Bronchial epithelial cell (primary cell): Measurements from ENCODE around the gene ESYT2. TPM values are rescaled to one million over a fixed set of nuclear protein-coding genes. Genes with fewer than 3 reads are reported as not detected.

Experiments
- DNase-seq: peaks from one replicate; pipeline ENCODE4 v3.0.0-alpha.2; 2010; ENCODE audit warnings: low read depth
- FAIRE-seq: peaks from 2 replicates; lab custom pipeline; 2011; peaks lifted over from hg19 to GRCh38; lab: Jason Lieb, UNC
- H3K27me3 ChIP-seq: 2 replicates; pipeline ENCODE4 v1.5.1; 2011; ENCODE audit warnings: low read length; ENCODE audit not compliant: control insufficient read depth, insufficient read depth
- H3K36me3 ChIP-seq: 2 replicates; pipeline ENCODE4 v1.5.1; 2011; ENCODE audit warnings: low read length; ENCODE audit not compliant: control insufficient read depth, insufficient read depth
- H3K4me3 ChIP-seq: 2 replicates; pipeline ENCODE4 v1.5.1; 2011; ENCODE audit warnings: mild to moderate bottlenecking, low read depth, low read length, control low read depth
- total RNA-seq: library from RNA; depleted of rRNA; stranded (reverse); fragments of >200 nt; gene quantifications from 2 replicates; pipeline ENCODE4 v1.2.1, GENCODE V29; 2014
- TF ChIP-seq, protein P1 (sequence below): IDR thresholded peaks from 2 replicates; pipeline ENCODE4 v1.5.1; 2011; ENCODE audit warnings: mild to moderate bottlenecking, moderate library complexity, low read length, control low read depth, inconsistent platforms; ENCODE audit not compliant: insufficient read depth, severe bottlenecking

ESYT2 gene
- total RNA-seq, 1 donor from 2014 or later: 75.0 TPM

DNA sequence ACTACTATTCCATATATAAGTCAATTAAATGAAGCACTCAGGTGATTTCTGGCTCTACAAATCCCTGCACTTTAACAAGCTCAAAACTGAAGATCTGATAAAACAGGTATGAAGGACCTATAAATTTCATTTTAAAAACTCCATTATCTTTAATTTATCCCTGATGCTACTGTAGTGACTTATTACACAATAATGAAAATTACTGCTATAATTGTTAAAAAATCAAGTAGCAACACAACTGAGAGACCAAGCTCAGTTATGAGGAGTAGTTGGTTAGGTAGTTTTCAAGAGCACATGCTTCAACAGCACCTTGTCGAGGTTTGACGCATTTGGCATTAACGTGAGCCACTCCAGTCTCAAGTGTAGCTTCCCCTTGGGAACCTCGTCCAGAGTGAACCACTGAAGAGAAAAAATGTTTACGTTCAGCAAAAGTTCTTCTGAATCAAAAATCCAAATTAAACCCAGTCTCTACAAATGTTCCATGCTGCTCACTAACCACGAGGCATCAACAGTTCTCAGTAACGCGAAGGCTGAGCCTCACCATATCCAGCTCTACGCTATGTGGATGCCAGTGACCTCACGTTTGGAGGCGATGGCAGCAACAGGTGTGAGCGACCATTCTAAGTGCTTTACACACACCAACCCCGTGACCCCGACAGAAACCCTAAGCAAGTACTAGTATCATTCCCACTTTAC lies 69.4 kb downstream of the ESYT2 start:
- Histone ChIP-seq H3K4me3 (no peak overlapping the region), H3K36me3 (peaks cover 18% of the 10 kb centered on the region), H3K27me3 (no peaks in the 10 kb centered on the region)
- FAIRE-seq: no peak
- TF ChIP-seq, protein P1, sequence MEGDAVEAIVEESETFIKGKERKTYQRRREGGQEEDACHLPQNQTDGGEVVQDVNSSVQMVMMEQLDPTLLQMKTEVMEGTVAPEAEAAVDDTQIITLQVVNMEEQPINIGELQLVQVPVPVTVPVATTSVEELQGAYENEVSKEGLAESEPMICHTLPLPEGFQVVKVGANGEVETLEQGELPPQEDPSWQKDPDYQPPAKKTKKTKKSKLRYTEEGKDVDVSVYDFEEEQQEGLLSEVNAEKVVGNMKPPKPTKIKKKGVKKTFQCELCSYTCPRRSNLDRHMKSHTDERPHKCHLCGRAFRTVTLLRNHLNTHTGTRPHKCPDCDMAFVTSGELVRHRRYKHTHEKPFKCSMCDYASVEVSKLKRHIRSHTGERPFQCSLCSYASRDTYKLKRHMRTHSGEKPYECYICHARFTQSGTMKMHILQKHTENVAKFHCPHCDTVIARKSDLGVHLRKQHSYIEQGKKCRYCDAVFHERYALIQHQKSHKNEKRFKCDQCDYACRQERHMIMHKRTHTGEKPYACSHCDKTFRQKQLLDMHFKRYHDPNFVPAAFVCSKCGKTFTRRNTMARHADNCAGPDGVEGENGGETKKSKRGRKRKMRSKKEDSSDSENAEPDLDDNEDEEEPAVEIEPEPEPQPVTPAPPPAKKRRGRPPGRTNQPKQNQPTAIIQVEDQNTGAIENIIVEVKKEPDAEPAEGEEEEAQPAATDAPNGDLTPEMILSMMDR: no peak
- no peak for DNase-seq

DNA sequence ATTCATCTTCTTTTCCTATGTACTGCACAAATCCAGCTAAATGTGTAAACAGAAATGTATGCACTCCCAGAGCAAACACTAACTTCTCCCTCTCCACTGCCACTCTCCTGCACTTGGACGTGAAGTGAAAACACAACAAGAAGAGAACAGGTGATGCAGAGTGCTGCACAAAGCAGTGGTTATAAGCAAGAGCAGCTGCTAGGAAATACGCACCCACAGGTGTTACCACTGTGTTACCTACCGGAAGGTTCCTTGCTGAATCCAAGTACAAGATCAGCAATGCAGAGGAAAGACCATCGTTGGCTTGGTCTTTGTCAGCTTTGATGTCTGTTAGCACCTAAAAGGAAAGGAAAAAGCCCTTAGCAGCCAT lies 70.1 kb downstream of the ESYT2 start:
- TF ChIP-seq, protein P1: no peak
- FAIRE-seq: no peak
- H3K4me3 ChIP-seq: no peak overlapping the region
- peaks cover 13% of the 10 kb centered on the region for H3K36me3 ChIP-seq
- DNase-seq: no peak
- H3K27me3 ChIP-seq: no peaks in the 10 kb centered on the region

DNA sequence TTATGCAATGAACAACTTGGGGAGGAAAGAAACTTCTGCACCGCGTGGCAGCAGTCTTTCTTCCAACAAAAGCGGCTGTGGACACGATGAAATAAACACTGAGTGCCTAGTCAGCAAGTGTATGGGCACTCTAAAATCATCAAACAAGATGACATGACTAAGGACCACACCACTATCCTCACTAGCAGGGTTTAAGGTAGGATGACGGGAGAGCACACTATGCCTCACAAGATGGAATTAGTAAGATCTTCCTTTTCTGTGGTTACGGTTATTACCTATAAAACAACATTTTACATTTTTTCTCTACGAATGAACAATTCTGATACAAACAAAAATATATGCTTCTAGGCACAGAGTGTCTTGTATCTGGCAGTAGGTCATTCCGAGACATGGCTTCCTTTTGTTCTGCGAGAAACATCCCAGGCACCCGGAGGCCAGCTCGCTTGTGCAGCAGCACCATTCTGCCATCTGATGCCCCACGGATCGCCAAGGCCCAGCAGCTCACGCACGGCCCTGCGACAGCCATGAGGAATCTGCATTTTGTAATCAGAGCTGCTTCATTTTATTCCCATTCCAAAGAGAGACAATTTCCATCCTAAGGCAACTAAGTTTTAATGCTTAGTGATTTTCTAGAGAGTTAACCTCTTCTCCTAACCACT lies 70.6 kb downstream of the ESYT2 start:
- H3K27me3 ChIP-seq: no peaks in the 10 kb centered on the region
- FAIRE-seq: peak; percentile 36
- DNase-seq: no peak
- H3K36me3 ChIP-seq: peaks cover 14% of the 10 kb centered on the region
- H3K4me3 ChIP-seq: no peak overlapping the region
- TF ChIP-seq, protein P1: no peak

DNA sequence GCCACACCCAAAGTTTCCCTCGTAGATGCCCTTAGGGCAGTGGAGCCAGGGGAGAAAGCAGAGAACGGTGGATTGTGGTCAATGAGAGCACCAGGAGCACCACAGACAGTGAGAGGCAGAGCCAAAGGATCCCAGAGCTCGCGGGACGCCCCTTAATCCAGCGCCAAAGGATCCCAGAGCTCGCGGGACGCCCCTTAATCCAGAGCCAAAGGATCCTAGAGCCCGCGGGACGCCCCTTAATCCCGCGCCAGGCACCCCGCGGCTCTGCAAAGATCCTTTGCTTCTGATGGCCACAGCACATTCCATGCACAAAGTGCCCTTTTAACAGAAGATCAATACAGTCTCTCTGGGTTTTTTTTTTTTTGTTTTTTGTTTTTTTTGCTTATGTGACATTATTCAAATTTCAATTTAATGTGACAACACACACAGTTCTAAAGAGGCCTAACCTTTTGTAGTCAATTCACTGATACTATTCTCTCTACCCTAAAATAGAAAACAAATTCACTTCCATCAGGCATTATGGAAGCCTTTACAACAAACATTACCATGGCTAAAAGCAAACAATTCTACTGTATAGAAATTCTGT lies 71.8 kb downstream of the ESYT2 start:
- Histone ChIP-seq H3K4me3 (no peak overlapping the region), H3K36me3 (peaks cover 13% of the 10 kb centered on the region), H3K27me3 (no peaks in the 10 kb centered on the region)
- FAIRE-seq (no peak), DNase-seq (no peak)
- TF ChIP-seq, protein P1: no peak

DNA sequence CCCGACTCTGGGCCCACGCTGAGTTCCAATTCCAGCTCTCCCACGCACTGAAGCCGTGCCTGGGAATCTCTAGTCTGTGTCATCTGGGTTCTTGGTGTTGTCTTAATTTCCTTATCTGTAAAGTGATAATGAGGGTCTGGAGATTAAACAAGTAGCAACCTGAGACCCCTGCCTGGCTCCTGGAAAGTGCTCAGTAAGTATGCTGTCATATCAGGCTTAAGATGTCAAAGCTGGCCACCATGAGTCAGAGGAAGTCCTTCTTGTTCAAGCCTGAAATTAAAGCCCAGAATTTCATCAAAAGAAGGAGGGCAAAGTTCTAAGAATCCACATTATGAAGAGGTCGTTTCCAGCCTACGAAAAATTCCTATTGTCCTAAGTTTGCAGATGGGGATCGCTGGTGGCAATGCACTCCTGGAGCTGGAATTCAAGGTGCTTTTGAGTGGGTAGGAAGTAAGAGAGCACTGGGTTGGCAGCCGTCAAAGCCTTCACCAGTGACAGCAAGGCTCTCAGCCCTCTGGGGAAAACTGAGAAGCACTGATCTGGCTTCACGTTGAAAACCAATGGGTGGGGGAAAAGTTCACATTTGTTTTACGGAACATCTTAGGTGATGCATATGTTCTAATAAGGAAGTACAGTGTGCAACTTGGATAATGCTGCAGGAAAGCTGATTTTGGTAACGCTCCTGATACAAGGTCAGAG lies 74.4 kb downstream of the ESYT2 start:
- TF ChIP-seq, protein P1: no peak
- no peak overlapping the region for H3K4me3 ChIP-seq
- no peak for FAIRE-seq
- peaks cover 11% of the 10 kb centered on the region for H3K36me3 ChIP-seq
- H3K27me3 ChIP-seq: no peaks in the 10 kb centered on the region
- peak; percentile 73 for DNase-seq
